Esophagus muscularis mucosa (tissue), 4 donors: ENCODE results near the gene CORO6. TPM values are rescaled to one million over a fixed set of nuclear protein-coding genes. Genes with fewer than 3 reads are reported as not detected.
A peak's percentile ranks its signal among the peaks of the same experiment; 100 is the strongest.

ENCODE experiments used
- DNase-seq: peaks from one replicate; pipeline ENCODE4 v3.0.0-alpha.2; 2017; ENCODE audit errors: extremely low spot score
- H3K27ac ChIP-seq, 4 donors: fragments of 200-600 bp; sonication (generic); replicated peaks in 1 of 4; 1 replicate in 3 of 4; 2 replicates in 1 of 4; pipeline ENCODE4 v1.5.1; 2016 to 2019; ENCODE audit warnings: mild to moderate bottlenecking in 1 of 4
- H3K27me3 ChIP-seq, 4 donors: fragments of 200-600 bp; sonication (generic); one replicate each; pipeline versions ENCODE4 v1.5.1 to v1.6.0; 2016 to 2019
- H3K36me3 ChIP-seq, 4 donors: fragments of 200-600 bp; sonication (generic); one replicate each; pipeline ENCODE4 v1.5.1; 2016 to 2019
- H3K4me1 ChIP-seq, 4 donors: fragments of 200-600 bp; sonication (generic); one replicate each; pipeline ENCODE4 v1.5.1; 2016 to 2019
- H3K4me3 ChIP-seq, 4 donors: fragments of 200-600 bp; sonication (generic); 1 replicate in 2 of 4; 2 replicates in 2 of 4; pipeline ENCODE4 v1.5.1; 2016 to 2019; ENCODE audit warnings: mild to moderate bottlenecking in 4 of 4, moderate library complexity in 1 of 4
- H3K9me3 ChIP-seq, 4 donors: fragments of 200-600 bp; sonication (generic); 1 replicate in 3 of 4; 2 replicates in 1 of 4; pipeline ENCODE4 v1.5.1; 2016 to 2019
- CTCF ChIP-seq, 3 experiments: fragments of 200-600 bp in 2 of 3; fragments of 450-650 bp in 1 of 3; sonication (generic) in 2 of 3; IDR thresholded peaks; one replicate each; pipeline ENCODE4 v1.5.1; 2017 to 2019; ENCODE audit warnings: antibody characterized with exemption in 3 of 3, mild to moderate bottlenecking in 2 of 3, moderate library complexity in 1 of 3
- EP300 ChIP-seq: sonication (generic); formaldehyde crosslinking; IDR thresholded peaks from one replicate; pipeline ENCODE4 v1.6.1; 2017; ENCODE audit warnings: antibody characterized with exemption
- POLR2A ChIP-seq: fragments of 450-650 bp; IDR thresholded peaks from one replicate; pipeline ENCODE4 v1.6.1; 2017; ENCODE audit warnings: antibody characterized with exemption, moderate library complexity, mild to moderate bottlenecking, low read depth
- POLR2AphosphoS5 ChIP-seq, 2 donors: sonication (generic); formaldehyde crosslinking; IDR thresholded peaks; one replicate each; pipeline ENCODE4 v1.6.1; 2017; ENCODE audit warnings: antibody characterized with exemption in 2 of 2
- WGBS: methylation state at CpG from one replicate; pipeline ENCODE4 v1.1.5; 2018; 5-methylcytosine and 5-hydroxymethylcytosine counted together
- intact Hi-C: fragments of 100-400 bp; cut with DNase I; formaldehyde crosslinking; loops from one replicate; pipeline ENCODE4 v1.15.1; 2023
- total RNA-seq, 4 donors: library from RNA; depleted of rRNA; stranded (reverse); fragments of >200 nt; gene quantifications; one replicate each; pipeline versions ENCODE4 v1.1.0 to v1.2.1, GENCODE V29; 2016

Gene CORO6
- total RNA-seq, 4 donors from 2014 or later: 43.7 to 67.7 (median 46.9) TPM

DNA sequence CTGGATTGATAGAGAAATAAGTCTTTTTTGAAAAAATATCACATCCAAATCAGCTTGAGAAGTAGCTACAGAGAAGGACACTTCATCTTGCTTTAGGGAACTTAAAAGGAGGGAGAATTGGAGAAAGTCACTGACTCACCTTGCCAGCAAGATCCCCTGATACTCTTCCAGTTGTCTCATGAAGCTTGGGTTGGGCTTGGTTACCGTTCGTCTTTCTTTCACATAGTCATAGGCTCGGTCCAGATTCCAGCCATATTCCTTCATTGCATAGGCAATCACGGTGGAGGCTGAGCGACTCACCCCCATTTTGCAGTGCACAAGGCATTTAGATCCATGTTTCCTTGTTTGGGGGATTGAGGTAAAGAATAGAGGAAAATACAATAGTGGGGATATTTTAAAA, 25.3 kb upstream of the CORO6 start:
- H3K9me3 ChIP-seq: no peaks in the 10 kb centered on the region
- peaks cover 37 to 42% (median 39%) of the 10 kb centered on the region in 4 donors for H3K4me1 ChIP-seq
- no peak for DNase-seq
- intact Hi-C loops: no loop called here
- 82% methylated on average over 5 of the region's 5 CpGs for WGBS
- no peaks in the 10 kb centered on the region for H3K27me3 ChIP-seq
- peak overlapping the region in 2 of 4 donors; percentile 7 to 28 for H3K27ac ChIP-seq
- H3K36me3 ChIP-seq: peaks cover 0 to 27% (median 15%) of the 10 kb centered on the region in 4 donors
- no peak overlapping the region for H3K4me3 ChIP-seq
- TF ChIP-seq EP300 (no peak), POLR2A (no peak), CTCF (IDR thresholded peaks at IDR 0.05) (no peak), POLR2AphosphoS5 (IDR thresholded peaks at IDR 0.05) (no peak)

DNA sequence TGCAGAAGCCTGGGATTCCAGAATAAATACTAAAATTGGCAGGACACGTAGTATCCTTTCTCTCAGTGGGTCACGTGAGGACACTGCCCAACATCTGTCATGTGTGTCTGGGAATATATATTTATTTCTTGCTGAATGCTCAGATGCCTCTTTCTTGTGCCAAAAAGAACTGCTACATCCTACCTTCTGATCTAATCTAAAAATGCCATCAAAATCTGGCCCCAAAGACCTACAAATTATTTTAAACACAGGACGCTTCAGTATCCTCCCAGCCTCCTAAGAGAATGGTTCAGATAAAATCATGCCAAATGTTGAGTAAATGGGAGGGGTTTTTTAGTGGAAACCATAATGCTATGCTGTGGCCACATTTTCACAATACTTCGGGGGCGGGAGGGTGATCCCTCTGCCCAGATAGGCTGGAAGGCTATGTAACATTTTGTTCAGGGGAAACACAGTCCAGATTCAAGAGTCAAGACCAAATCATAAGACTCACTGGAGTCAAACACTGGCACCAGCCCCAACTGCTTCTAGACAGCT, 22.9 kb upstream of the CORO6 start:
- TF ChIP-seq EP300 (peak; percentile 55), CTCF (IDR thresholded peaks at IDR 0.05) (peak in 1 of 3 experiments; percentile 1), POLR2AphosphoS5 (IDR thresholded peaks at IDR 0.05) (peak; percentile 52 to 77), POLR2A (no peak)
- peak; percentile 95 for DNase-seq
- 21% methylated on average over 5 of the region's 5 CpGs for WGBS
- Histone ChIP-seq H3K27me3 (no peaks in the 10 kb centered on the region), H3K4me3 (peak overlapping the region in 1 of 4 donors; percentile 2), H3K4me1 (peaks cover 61 to 66% (median 63%) of the 10 kb centered on the region in 4 donors), H3K27ac (peak overlapping the region; percentile 78 to 85 (median 80)), H3K9me3 (no peaks in the 10 kb centered on the region), H3K36me3 (peaks cover 0 to 27% (median 15%) of the 10 kb centered on the region in 4 donors)
- intact Hi-C loops: no loop called here

- intact Hi-C loops: no loop called here
- H3K4me1 ChIP-seq: peaks cover 79 to 84% (median 81%) of the 10 kb centered on the region in 4 donors
- H3K9me3 ChIP-seq: no peaks in the 10 kb centered on the region
- no peak overlapping the region for H3K4me3 ChIP-seq
- no peak for DNase-seq
- peak overlapping the region; percentile 78 to 85 (median 80) for H3K27ac ChIP-seq
- no peaks in the 10 kb centered on the region for H3K27me3 ChIP-seq
- TF ChIP-seq POLR2A: no peak
- no peak for TF ChIP-seq POLR2AphosphoS5 (IDR thresholded peaks at IDR 0.05)
- TF ChIP-seq EP300: no peak
- peaks cover 0 to 18% (median 8%) of the 10 kb centered on the region in 4 donors for H3K36me3 ChIP-seq
- 85% methylated on average over 1 of the region's 1 CpG for WGBS
Observed at GRCh38 chr17:29643817-29644160, 21.1 kb upstream of the CORO6 start.

- intact Hi-C loops: no loop called here
- 71% methylated on average over 2 of the region's 2 CpGs for WGBS
- no peaks in the 10 kb centered on the region for H3K27me3 ChIP-seq
- H3K36me3 ChIP-seq: peaks cover 0 to 9% (median 2%) of the 10 kb centered on the region in 4 donors
- no peaks in the 10 kb centered on the region for H3K9me3 ChIP-seq
- peak overlapping the region; percentile 78 to 85 (median 80) for H3K27ac ChIP-seq
- DNase-seq: no peak
- no peak for TF ChIP-seq EP300
- TF ChIP-seq POLR2A: no peak
- no peak for TF ChIP-seq CTCF (IDR thresholded peaks at IDR 0.05)
- no peak for TF ChIP-seq POLR2AphosphoS5 (IDR thresholded peaks at IDR 0.05)
- peaks cover 81 to 87% (median 84%) of the 10 kb centered on the region in 4 donors for H3K4me1 ChIP-seq
- no peak overlapping the region for H3K4me3 ChIP-seq
Observed at GRCh38 chr17:29642171-29642611, 19.5 kb upstream of the CORO6 start.

DNA sequence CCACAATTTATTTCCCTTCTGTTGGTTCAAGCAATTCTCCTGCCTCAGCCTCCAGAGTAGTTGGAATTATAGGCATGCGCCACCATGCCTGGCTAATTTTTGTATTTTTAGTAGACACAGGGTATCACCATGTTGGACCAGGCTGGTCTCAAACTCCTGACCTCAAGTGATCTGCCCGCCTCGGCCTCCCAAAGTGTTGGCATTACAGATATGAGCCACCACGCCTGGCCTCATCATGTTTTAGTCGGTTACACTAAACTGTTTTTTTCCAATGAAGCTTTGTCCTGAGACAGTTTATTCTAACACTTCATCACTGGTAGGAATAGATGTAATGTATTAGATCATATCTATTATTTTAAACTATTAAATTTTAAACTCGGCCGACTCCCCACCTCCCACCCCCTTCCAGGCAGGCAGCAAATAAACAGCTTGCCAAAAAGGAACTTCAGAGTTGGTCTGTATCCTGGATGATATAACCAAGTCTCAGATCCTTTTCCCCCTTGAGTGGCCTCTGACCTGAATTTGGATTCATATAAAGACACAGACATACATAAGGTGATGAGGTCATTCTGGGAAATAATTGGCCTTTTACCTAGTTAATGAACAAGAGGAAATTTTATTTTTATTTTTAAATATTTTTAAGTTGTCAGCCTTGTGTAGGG, 18.4 kb upstream of the CORO6 start:
- Histone ChIP-seq H3K27me3 (no peaks in the 10 kb centered on the region), H3K27ac (peak overlapping the region; percentile 75 to 80 (median 78)), H3K9me3 (no peaks in the 10 kb centered on the region), H3K36me3 (peaks cover 0 to 15% (median 10%) of the 10 kb centered on the region in 4 donors), H3K4me3 (no peak overlapping the region), H3K4me1 (peaks cover 74 to 77% (median 77%) of the 10 kb centered on the region in 4 donors)
- WGBS: 61% methylated on average over 7 of the region's 7 CpGs
- TF ChIP-seq EP300 (no peak), POLR2A (no peak), POLR2AphosphoS5 (IDR thresholded peaks at IDR 0.05) (no peak), CTCF (IDR thresholded peaks at IDR 0.05) (no peak)
- intact Hi-C loops: no loop called here
- no peak for DNase-seq
